Hepatocyte (in vitro differentiated cells): ENCODE measurements around the gene CPT2. TPM values are rescaled to one million over a fixed set of nuclear protein-coding genes. Genes with fewer than 3 reads are reported as not detected.

ENCODE experiments used
- DNase-seq: peaks from one replicate; pipeline ENCODE4 v3.0.0-alpha.2; 2016; ENCODE audit warnings: low spot score
- H2AFZ ChIP-seq: fragments of 200-600 bp; sonication (generic); 2 replicates; pipeline ENCODE4 v1.6.0; 2016; ENCODE audit warnings: antibody characterized with exemption, mild to moderate bottlenecking
- H3K27ac ChIP-seq: fragments of 200-600 bp; sonication (generic); 2 replicates; pipeline ENCODE4 v1.5.1; 2016; ENCODE audit warnings: mild to moderate bottlenecking
- H3K27me3 ChIP-seq: fragments of 200-600 bp; sonication (generic); 2 replicates; pipeline ENCODE4 v1.6.1; 2016
- H3K36me3 ChIP-seq: fragments of 200-600 bp; sonication (generic); replicated peaks from 2 replicates; pipeline ENCODE4 v1.5.1; 2016; ENCODE audit warnings: low read depth; ENCODE audit not compliant: insufficient read depth
- H3K4me1 ChIP-seq: fragments of 200-600 bp; sonication (generic); 2 replicates; pipeline ENCODE4 v1.5.1; 2016; ENCODE audit warnings: mild to moderate bottlenecking, moderate library complexity; ENCODE audit not compliant: insufficient read depth
- H3K4me2 ChIP-seq: fragments of 200-600 bp; sonication (generic); 2 replicates; pipeline ENCODE4 v1.6.0; 2016
- H3K4me3 ChIP-seq: fragments of 200-600 bp; sonication (generic); 2 replicates; pipeline ENCODE4 v1.5.1; 2016; ENCODE audit warnings: mild to moderate bottlenecking
- H3K79me2 ChIP-seq: fragments of 200-600 bp; sonication (generic); 2 replicates; pipeline ENCODE4 v1.6.0; 2017; ENCODE audit warnings: mild to moderate bottlenecking
- H3K9me2 ChIP-seq: fragments of 200-600 bp; sonication (generic); replicated peaks from 2 replicates; pipeline ENCODE4 v1.6.0; 2017; ENCODE audit warnings: mild to moderate bottlenecking; ENCODE audit not compliant: insufficient read depth
- H3K9me3 ChIP-seq: fragments of 200-600 bp; sonication (generic); 2 replicates; pipeline ENCODE4 v1.5.1; 2016; ENCODE audit warnings: low read depth, mild to moderate bottlenecking
- H4K20me1 ChIP-seq: fragments of 200-600 bp; sonication (generic); 2 replicates; pipeline ENCODE4 v1.6.0; 2016; ENCODE audit warnings: mild to moderate bottlenecking; ENCODE audit not compliant: insufficient read depth, poor library complexity, severe bottlenecking
- EZH2 ChIP-seq: fragments of 200-600 bp; sonication (generic); IDR thresholded peaks from 2 replicates; pipeline ENCODE4 v1.6.1; 2016; ENCODE audit warnings: antibody characterized with exemption, mild to moderate bottlenecking, borderline replicate concordance
- EZH2phosphoT487 ChIP-seq: fragments of 200-600 bp; sonication (generic); IDR thresholded peaks from one replicate; pipeline ENCODE4 v1.6.1; 2018; ENCODE audit warnings: antibody characterized with exemption, mild to moderate bottlenecking, low read depth, moderate library complexity; ENCODE audit not compliant: unreplicated experiment, severe bottlenecking
- WGBS: methylation state at CpG from one replicate; pipeline ENCODE4 v1.1.6; 2016; ENCODE audit warnings: low lambda C conversion rate; ENCODE audit errors: missing lambda C conversion rate; 5-methylcytosine and 5-hydroxymethylcytosine counted together
- polyA plus RNA-seq: library from polyadenylated mRNA; unstranded; fragments of >200 nt; fragmentation: Nextera tagmentation; extraction: Ambion mirVana; gene quantifications from 2 replicates; pipeline ENCODE4 v1.2.1, GENCODE V29; 2016
- total RNA-seq: library from RNA; depleted of rRNA; stranded (reverse); fragments of >200 nt; gene quantifications from 2 replicates; pipeline ENCODE4 v1.2.3, GENCODE V29; 2014
- TF ChIP-seq, protein P1 (sequence below): fragments of 200-600 bp; sonication (generic); IDR thresholded peaks from 2 replicates; pipeline ENCODE4 v1.5.1; 2016; ENCODE audit warnings: antibody characterized with exemption, mild to moderate bottlenecking; ENCODE audit not compliant: poor library complexity

Gene CPT2
- total and polyA plus RNA-seq, 2 experiments from 2014 or later, result 25.0 to 29.1 TPM

DNA sequence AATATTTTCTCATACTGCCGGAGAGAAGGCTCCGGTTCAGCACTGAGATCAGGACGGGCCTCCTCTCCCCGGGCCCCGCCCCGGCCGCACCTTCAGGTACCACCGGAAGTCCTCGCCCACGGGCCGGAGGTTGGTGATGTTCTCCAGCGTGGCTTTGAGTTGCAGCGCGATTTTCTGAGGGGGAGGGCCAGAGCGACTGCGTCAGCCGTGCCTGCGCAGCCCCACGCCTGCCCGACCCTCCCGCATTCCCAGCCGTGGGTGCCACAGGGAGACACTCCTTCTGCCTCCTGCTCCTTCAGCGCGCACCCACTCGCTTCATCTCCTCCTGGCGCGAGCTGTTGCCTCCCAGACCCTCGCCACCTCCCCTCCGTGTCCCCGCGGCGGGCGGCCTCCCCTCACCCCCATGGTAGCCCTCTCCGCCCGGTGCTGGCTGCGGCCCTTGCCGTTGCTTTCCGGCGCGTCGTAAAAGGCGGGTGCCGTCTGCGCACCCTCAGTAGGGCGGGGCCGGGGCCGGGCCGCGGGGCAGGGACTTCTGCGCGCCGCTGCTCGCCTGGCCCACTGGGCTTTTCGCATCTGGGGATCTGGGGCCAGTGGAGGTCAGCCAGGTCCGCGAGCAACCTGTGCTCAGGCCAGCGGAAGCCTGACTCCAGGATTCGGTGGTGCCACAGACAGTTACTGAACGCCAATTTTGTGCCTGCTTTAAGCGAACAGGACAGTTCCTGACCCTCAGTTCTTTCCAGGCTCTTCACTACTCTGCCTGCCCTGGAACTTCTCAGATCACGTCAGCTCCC is 23.7 kb downstream of the CPT2 start, which contains the start of gene CZIB:
Gene CZIB, minus strand, starts transcription at position 464 of the 791 bp plus-strand sequence. Its CDS starts 59 bp downstream, at position 405.
- H4K20me1 ChIP-seq, result no peaks in the 10 kb centered on the region
- H3K36me3 ChIP-seq, result no peaks in the 10 kb centered on the region
- DNase-seq, result peak; percentile 97
- H3K27ac ChIP-seq, result peak within 1 kb of the TSS; percentile 98
- H3K4me2 ChIP-seq, result peak within 1 kb of the TSS; percentile 80
- TF ChIP-seq, protein P1, sequence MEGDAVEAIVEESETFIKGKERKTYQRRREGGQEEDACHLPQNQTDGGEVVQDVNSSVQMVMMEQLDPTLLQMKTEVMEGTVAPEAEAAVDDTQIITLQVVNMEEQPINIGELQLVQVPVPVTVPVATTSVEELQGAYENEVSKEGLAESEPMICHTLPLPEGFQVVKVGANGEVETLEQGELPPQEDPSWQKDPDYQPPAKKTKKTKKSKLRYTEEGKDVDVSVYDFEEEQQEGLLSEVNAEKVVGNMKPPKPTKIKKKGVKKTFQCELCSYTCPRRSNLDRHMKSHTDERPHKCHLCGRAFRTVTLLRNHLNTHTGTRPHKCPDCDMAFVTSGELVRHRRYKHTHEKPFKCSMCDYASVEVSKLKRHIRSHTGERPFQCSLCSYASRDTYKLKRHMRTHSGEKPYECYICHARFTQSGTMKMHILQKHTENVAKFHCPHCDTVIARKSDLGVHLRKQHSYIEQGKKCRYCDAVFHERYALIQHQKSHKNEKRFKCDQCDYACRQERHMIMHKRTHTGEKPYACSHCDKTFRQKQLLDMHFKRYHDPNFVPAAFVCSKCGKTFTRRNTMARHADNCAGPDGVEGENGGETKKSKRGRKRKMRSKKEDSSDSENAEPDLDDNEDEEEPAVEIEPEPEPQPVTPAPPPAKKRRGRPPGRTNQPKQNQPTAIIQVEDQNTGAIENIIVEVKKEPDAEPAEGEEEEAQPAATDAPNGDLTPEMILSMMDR, result no peak
- TF ChIP-seq EZH2phosphoT487 (no peak), EZH2 (no peak)
- H3K27me3 ChIP-seq, result no peaks in the 10 kb centered on the region
- peaks cover 12% of the 10 kb centered on the region for H3K4me1 ChIP-seq
- H3K79me2 ChIP-seq, result peaks cover 15% of the 10 kb centered on the region
- no peaks in the 10 kb centered on the region for H3K9me2 ChIP-seq
- under 1% methylated on average over 54 of the region's 61 CpGs for WGBS
- peak within 1 kb of the TSS; percentile 45 for H2AFZ ChIP-seq
- H3K4me3 ChIP-seq, result peak within 1 kb of the TSS; percentile 72
- no peaks in the 10 kb centered on the region for H3K9me3 ChIP-seq

DNA sequence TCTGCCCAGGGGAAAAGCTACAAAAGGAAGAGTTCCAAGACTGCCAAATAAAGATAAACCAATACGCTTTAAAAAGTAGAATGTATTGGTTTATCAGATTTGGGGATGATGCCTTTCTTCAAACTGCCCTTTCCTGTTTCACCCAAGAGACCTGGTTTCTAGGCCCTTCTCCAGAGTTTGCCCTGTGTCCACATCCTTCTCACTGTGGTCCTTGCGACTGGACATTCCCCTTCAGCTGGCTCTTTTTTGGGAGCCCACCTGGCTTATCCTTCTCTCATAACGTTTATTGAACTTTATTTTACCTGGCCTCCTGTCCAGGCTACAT is 24.3 kb downstream of the CPT2 start:
- Histone ChIP-seq H4K20me1 (no peaks in the 10 kb centered on the region), H3K9me2 (no peaks in the 10 kb centered on the region), H2AFZ (peak overlapping the region; percentile 35), H3K27ac (peak overlapping the region; percentile 98), H3K79me2 (peaks cover 15% of the 10 kb centered on the region), H3K9me3 (no peaks in the 10 kb centered on the region), H3K27me3 (no peaks in the 10 kb centered on the region), H3K4me2 (peak overlapping the region; percentile 80), H3K4me1 (peaks cover 12% of the 10 kb centered on the region), H3K4me3 (peak overlapping the region; percentile 72), H3K36me3 (no peaks in the 10 kb centered on the region)
- no peak for DNase-seq
- TF ChIP-seq EZH2phosphoT487, result no peak
- 71% methylated on average over 3 of the region's 3 CpGs for WGBS

DNA sequence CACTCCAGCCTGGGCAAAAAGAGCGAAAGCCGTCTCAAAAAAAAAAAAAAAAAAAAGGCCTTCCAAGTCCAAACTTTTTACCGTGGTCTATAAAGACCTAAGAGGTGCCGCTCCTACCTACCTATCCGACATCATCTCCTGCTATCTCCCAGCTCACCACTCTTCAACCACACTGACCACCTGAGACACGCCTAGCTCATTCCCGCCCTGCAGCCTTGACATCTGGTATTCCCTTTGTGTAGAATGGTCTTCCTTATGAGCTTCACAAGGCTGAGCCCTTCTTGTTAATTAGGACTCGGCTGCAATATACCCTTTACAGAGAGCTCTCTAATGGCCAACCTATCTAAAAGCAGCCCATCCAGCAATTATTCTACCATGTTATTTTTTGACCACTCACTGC is 41.0 kb downstream of the CPT2 start:
- 57% methylated on average over 8 of the region's 8 CpGs for WGBS
- Histone ChIP-seq H3K9me2 (no peaks in the 10 kb centered on the region), H4K20me1 (no peaks in the 10 kb centered on the region), H3K36me3 (no peaks in the 10 kb centered on the region), H3K79me2 (peaks cover 30% of the 10 kb centered on the region), H3K4me1 (peaks cover 17% of the 10 kb centered on the region), H3K27me3 (no peaks in the 10 kb centered on the region), H3K9me3 (no peaks in the 10 kb centered on the region), H3K27ac (peak overlapping the region; percentile 82), H3K4me3 (peak overlapping the region; percentile 63), H2AFZ (peak overlapping the region; percentile 75), H3K4me2 (peak overlapping the region; percentile 88)
- TF ChIP-seq, protein P1, result no peak
- no peak for TF ChIP-seq EZH2phosphoT487
- TF ChIP-seq EZH2, result no peak
- no peak for DNase-seq
